HG02938 (cell line): ENCODE measurements around the gene OR51E2.

Experiments used
- ATAC-seq: cut with Tn5 transposase; IDR thresholded peaks from one replicate; pipeline ENCODE4 v1.9.1; 2021; ENCODE audit warnings: mild to moderate bottlenecking, moderate library complexity; ENCODE audit not compliant: unreplicated experiment

OR51E2 gene

GRCh38 chr11:4664786-4665185 lies 32.9 kb downstream of the OR51E2 start:
- ATAC-seq = no peak

GRCh38 chr11:4664183-4664582 lies 33.5 kb downstream of the OR51E2 start:
- ATAC-seq = no peak

- ATAC-seq = no peak
Observed at GRCh38 chr11:4662876-4663275, 34.8 kb downstream of the OR51E2 start.

- no peak for ATAC-seq
Observed at GRCh38 chr11:4658629-4659445, 38.8 kb downstream of the OR51E2 start.

GRCh38 chr11:4654635-4655369 lies 42.9 kb downstream of the OR51E2 start:
- ATAC-seq = no peak

GRCh38 chr11:4647766-4648165 lies 49.9 kb downstream of the OR51E2 start:
- ATAC-seq = no peak

- no peak for ATAC-seq
Observed at GRCh38 chr11:4645974-4646373, 51.7 kb downstream of the OR51E2 start.

- no peak for ATAC-seq
Observed at GRCh38 chr11:4644233-4644632, 53.4 kb downstream of the OR51E2 start.

- ATAC-seq = no peak
Observed at GRCh38 chr11:4643682-4644081, 54.0 kb downstream of the OR51E2 start, which contains the start of gene OR51E1. OR51E1 (plus strand) TSS chr11:4643982; CDS start chr11:4652527, 8,545 bp downstream.

GRCh38 chr11:4643076-4643475 lies 54.6 kb downstream of the OR51E2 start:
- no peak for ATAC-seq

GRCh38 chr11:4642043-4642442 lies 55.6 kb downstream of the OR51E2 start:
- ATAC-seq = no peak

- ATAC-seq = no peak
Observed at GRCh38 chr11:4641501-4641900, 56.2 kb downstream of the OR51E2 start.

- ATAC-seq = no peak
Observed at GRCh38 chr11:4639931-4640330, 57.7 kb downstream of the OR51E2 start.

GRCh38 chr11:4637662-4638047 lies 60.0 kb downstream of the OR51E2 start:
- no peak for ATAC-seq

- ATAC-seq = peak; percentile 95
Observed at GRCh38 chr11:4636962-4637661, 60.5 kb downstream of the OR51E2 start, which contains the start of gene OR51D1. OR51D1 (plus strand) TSS chr11:4637477; CDS start chr11:4639791, 2,314 bp downstream.

GRCh38 chr11:4636136-4636535 lies 61.5 kb downstream of the OR51E2 start:
- ATAC-seq = no peak
